Cerebellar nuclear complex (tissue), 1 donor: ENCODE data around the gene PARK7.

ENCODE experiments used
- DNase-seq, 2 experiments: peaks; one replicate each; lab custom pipeline; 2025; lab: John Stamatoyannopoulos, UW

Gene PARK7

DNA sequence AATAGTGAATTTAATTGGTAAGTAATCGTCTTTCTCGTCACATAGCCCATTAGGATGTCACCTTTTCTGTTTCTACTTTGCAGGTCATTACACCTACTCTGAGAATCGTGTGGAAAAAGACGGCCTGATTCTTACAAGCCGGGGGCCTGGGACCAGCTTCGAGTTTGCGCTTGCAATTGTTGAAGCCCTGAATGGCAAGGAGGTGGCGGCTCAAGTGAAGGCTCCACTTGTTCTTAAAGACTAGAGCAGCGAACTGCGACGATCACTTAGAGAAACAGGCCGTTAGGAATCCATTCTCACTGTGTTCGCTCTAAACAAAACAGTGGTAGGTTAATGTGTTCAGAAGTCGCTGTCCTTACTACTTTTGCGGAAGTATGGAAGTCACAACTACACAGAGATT lies 23.3 kb downstream of the PARK7 start:
- DNase-seq, result no peak

DNA sequence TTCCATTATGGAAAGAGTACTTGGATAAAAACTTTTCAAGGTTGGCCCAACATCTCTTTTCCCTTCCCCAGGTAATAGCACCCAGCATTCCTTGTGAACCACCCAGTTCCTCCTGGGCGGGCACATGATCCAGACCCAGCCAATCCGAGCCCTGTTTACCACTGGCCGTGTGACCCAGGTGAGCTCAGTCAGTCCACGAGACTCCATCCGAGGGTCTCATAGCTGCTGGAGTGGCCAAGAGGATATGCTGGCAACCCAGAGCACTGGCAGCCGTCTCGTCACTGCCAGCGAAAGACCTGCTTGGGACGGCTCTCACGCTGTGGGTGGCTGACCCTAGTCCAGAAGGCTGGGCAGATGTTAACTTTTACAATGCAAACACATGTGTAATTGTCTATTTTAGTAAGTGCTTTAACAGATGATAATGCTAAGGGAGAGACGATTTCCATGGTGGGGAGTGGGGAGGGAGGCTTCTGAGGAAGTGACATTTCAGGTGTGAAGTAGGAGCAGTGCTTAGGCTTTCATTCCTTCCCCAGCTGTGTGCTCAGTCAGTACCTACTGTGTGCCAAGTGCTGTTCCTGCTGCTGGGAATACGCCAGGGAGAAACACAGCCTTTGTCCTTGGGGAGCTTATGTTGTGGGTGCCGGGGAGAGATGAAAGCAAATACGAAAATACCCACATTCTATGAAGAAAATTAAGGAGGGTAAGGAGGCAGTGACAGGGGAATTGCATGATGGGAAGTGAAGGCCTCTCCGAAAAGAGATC lies 24.5 kb downstream of the PARK7 start:
- DNase-seq, result no peak

DNA sequence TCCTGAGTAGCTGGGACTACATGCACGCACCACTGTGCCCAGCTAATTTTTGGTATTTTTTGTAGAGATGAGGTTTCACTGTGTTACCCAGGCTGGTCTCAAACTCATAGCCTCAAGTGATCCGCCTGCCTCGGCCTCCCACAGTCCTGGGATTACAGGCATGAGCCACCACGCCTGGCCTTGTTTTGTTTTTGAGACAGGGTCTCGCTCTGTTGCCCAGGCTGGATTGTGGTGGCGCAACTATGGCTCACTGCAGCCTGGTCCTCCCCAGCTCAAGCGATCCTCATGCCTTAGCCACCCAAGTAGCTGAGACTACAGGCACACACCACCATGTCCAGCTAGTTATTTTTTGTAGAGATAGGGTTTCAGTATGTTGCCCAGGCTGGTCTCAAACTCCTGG lies 26.0 kb downstream of the PARK7 start:
- DNase-seq, result no peak

DNA sequence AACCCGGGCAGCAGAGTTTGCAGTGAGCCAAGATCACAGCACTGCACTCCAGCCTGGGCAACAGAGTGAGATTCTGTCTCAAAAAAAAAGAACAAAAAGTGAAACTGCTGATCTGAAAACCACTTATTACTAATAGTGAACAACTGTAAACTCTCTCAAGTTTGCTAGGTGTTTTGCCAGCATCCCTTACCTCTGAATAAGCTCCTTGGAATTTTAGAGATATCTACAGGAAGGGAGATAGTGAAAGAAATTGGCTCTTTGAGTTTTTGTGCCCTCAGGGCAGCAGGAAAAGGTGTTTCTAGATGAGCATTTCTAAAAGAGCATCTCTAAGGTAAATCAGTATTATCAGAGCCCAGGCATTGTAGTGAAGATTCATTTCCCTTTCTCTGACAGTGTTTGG lies 27.1 kb downstream of the PARK7 start:
- DNase-seq, result no peak

DNA sequence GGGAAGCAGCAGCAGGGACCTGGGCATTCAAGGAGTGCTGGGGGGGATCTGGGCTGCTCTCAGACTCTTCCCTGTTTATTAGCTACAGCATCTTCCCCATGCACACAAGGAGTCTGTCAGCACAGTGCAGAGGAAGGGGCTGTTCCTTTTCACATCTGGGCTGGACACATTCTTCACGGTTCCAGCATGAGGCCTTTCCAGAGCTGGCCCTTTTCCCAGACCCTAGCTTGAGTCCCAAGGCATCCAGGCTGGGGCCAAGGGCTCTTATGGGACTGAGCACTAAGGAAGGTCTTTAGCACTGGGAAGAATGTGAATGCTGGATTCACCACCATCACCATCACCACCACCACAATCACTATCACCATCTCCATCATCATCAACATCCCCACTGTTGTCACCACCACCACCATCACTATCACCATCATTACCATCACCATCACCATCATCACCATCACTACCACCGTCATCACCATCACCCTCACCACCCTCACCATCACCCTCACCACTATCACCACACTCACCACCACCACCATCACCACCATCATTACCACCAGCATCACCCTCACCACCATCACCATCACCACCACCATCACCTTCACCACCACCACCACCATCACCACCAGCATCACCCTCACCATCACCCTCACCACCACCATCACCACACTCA lies 28.4 kb downstream of the PARK7 start:
- DNase-seq, result no peak

DNA sequence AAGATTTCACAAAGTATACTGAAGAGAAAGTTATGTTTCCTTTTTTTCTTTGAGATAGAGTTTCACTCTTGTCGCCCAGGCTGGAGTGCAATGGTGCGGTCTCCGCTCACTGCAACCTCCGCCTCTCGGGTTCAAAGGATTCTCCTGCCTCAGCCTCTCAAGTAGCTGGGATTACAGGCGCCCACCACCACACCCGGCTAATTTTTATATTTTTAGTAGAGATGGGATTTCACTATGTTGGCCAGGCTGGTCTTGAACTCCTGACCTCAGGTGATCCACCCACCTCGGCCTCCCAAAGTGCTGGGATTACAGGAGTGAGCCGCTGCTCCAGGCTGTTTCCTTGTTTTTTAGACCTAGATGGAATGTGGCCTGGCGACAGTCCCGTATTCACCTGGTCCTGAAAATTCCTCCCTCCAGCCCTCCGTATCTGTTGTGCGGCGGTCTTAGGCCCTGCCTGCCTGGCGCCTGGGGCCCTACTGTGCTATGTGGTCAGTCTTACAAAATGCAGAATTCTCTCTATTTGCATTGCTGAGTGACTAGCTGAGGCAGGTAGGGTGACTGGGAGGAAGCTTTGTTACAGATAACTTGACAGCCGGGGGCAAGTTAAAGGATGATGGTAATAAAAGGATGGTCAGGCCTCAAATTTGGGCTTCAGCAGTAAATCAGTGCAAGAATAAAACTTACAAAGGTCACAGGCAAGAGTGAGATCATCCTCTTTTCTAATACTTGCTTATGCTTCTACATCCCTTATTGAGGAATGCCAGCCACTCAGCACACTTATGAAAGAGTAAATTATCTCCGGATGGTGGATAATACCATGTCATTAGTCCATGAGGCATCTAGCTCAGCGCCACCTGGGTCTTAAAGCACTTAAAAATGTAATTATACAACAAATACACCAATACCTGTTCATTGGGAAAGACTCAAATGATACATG lies 30.3 kb downstream of the PARK7 start:
- no peak for DNase-seq

DNA sequence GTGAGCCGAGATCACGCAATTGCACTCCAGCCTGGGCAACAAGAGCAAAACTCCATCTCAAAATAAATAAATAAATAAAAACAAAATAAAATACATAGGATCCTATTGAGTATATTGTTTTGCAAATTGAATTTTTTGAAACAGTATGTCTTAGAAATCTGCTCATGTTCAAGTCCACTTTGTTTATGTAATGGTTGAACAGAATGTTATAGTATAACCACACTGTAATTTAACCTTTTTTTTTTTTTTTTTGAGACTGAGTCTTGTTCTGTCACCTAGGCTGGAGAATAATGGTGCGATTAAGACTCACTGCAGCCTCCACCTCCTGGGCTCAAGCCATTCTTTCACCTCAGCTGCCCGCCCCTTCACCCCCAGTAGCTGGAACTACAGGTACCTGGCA lies 31.4 kb downstream of the PARK7 start:
- DNase-seq, result no peak

DNA sequence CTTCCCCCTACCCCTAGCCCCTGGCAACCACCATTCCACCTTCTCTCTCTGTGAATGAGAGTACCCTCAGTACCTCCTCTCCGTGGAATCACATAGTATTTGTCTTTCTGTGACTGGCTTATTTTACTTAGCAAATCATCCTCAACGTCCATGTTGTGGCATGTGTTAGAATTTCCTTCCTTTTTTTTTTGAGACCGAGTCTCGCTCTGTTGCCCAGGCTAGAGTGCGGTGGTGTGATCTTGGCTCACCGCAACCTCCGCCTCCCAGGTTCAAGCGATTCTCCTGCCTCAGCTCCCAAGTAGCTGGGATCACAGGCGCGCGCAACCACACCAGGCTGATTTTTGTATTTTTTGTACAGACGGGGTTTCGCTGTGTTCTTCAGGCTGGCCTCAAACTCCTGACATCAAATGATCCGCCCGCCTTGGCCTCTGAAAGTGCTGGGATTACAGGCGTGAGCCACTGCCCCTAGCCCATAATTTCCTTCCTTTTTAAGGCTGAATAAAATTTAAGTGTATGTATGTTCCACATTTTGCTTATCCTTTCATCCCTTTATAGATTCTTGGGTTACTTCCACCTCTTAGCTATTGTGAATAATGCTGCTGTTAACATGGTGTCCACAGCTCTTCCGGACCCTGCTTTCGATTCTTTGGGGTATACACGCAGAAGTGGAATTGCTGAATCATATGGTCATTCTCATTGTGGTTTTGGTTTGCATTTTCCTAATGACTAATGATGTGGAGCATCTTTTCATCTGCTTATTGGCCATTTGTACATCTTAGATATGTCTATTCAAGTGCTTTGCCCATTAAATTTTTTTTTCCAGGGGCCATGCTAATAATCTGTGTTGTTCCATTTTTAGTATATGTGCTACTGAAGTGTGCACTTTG lies 32.3 kb downstream of the PARK7 start:
- no peak for DNase-seq

DNA sequence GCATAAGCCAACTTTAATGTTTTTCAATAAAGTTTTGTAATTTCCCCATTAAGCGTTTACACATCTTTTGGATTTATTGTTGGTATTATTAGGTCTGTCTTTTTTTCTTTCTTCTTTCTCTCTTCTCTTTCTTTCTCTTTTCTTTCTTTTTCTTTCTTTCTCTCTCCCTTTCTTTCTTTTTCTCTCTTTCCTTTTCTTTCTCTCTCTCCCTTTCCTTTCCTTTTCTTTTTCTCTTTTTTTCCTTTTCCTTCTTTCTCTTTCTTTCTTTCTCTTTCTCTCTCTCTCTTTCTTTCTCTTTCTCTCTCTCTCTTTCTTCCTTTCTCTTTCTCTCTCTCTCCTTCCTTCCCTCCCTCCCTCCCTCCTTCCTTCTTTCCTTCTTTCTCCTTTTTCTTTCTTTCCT lies 33.3 kb downstream of the PARK7 start:
- DNase-seq, result no peak

DNA sequence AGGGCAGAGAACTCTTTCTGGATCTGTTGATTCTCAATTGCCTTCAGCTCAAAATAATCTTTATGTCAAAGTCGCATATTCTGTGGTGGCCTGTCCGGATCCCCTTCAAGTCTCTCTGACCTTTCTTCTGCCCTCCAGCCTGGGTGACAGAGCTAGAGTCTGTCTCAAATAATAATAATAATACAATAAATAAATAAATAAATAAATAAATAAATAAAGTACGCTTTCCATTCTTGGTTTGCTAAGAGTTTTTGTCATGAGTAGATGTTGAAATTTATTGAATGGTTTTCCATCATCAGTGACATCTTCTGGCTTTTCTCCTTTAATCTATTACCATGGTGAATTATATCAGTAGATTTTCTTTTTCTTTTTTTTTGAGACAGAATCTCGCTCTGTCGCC lies 33.9 kb downstream of the PARK7 start:
- DNase-seq, result no peak

DNA sequence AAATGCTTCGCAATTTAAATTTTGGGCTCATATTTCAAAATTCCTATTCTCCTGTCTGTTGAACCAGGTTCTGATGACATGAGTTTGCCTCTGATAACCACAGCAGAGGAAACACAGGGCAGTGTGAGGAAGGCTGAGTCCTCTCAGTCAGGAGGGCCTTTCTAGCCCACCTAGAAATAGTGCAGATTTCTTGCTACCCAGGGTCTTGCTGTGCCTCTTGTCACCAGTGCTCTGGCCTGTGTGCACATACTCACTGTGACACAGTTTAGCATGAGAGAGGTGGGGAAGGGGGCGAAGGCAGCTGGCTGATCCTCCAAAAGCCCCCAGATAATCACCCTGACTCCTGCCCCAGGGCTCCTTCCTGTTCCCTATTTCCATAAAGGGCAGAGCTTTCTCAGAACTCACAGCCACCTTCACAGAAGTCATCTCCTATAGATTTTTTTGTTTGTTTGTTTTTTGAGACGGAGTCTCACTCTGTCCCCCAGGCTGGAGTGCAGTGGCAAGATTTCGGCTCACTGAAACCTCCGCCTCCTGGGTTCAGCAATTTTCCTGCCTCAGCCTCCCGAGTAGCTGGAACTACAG lies 40.9 kb downstream of the PARK7 start:
- no peak for DNase-seq

DNA sequence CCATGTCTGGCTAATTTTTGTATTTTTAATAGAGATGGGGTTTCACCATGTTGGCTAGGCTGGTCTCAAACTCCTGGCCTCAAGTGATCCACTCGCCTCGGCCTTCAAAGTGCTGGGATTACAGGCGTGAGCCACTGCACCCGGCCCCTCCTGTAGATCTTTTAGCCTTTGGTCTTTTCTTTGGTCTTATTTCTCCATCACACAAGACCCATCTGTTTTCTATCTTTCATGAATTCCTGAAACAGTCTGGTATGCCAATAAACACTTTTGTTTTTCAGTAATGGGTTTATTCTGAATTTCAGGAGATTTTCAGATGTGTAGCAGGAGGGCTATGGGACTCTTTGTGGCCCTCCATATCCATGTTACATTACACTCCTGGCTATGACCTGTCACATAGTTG lies 41.4 kb downstream of the PARK7 start:
- DNase-seq, result no peak

DNA sequence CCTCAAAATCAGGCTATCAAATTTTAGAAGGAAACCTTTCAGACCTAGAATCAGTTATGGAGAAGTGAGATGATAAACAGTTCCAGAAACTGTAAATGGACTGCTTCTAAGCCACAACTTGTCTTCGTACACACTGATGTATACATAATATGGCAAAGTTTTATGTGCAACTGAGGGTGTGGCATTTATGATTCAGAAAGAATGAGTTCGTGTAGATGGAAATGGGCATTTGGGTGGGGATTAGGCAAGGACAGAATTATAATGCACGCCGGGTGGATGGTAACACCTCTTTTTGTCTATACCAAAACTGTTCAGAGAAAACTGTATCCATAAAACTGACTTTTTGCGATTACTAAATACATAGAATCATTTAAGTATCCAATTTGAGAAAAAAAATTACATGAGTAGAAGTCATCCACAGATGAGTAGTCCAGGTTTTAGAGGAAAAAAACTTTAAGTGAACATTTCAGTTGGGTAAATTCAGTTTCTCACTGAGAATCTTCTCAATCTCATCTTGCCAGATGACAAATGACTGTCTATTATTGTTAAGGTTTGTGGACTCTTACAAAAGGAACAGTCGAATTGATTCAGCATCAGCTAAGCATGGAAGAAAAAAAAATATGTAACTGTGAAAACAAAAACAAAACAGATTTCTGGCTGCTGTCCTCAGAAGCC lies 42.1 kb downstream of the PARK7 start:
- no peak for DNase-seq

DNA sequence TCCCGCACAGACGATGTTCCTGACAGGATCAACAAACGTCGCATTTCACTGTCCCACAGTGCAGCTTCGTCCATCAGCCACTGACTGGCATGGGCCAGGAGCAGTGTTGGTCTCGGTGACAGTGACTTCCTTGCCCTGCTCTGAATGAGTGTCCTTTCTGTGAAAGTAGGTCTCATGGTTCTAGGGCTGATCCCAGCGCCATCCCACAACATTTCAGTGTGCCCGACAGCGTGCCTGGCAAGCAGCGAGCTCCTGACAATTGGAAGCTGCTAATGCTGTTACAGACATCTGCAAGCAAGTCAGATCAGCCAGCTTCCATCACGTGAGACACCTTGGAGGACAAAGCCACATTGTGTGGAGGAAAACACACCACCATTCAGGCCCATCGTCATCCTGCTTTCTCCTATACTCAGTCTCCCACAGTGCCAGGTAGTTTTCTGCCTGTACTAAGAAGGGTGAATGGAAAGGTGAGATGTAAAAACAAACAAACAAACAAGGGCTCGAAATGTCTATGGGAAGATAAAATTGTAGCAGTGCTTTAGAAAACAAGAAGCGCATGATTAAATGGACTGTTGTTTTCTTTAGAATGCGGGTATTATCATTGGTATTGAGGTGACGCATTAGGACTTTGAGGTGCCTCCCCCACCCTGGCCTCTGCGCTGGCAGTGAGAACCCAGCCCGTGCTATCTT lies 42.7 kb downstream of the PARK7 start:
- DNase-seq, result no peak

DNA sequence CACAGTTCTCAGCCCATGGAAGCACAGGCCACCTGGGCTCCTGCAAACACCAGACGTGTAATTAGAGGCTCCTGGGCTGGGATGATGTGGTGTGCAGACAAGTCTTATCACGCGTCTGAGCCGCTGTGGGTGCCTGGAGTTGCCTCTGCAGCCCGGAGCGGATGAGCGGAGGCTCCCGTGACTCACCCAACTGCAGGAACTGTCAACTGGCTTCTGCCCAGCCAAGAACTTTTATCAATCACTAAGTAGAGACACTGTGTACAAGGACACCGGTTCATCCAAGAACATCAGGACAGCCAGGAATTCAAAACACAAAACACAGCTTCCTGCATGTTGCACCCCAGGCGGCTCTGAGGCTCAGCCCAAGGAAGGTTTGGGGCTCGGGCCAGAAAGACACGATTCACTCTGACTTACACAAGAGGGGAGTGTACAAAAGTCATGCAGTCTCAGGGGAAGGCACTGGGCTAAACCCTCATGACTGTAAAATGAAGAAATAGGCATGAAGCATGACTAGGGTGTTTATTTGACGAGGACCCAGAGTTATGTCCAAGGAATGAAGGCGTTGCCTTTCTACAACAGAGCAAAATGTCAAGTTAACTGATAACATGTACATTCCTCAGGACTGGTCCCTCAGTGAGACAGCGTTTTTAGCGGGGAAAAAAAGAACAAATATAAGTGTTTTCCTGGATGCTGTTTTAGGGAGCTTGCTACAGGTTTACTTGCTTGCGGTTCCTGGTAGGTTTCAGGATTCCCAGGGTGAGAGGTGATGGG lies 43.5 kb downstream of the PARK7 start:
- DNase-seq, result no peak

DNA sequence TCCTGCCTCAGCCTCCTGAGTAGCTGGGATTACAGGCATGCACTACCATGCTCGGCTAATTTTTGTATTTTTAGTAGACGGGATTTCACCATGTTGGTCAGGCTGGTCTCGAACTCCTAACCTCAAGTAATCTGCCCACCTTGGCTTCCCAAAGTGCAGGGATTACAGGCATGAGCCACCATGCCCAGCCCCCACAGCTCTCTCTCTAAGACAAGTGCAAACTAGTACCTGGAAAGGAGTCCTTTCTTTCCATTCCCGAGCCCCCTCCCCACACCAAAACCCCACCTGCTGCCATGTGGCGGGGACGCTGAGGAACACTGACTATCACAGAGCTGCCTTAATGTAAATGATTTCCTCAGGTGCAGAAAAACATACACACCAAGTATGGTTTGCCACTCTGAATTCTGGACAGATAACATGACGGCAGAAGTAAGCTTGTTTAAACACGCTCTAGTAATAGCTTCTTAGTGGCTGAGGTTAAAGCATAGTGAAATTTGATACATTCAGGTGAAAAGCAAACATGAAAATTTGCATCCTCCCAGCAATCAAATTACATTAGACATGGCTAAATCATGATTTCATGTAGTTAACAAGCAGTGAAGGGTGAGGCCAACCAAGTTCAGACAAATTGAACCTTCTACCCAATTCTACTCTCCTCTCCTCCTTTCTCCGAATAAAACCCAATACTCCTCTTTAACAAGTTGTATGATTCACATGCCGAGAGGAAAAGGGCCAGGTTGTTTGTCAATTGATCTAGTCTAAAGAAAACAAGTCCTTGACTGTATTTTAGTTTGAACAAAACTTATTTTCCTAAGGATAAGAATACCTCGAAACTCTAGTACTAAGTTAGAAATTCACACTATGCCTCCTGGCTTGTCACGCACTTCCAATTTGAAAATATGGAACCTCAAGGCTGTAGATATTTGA lies 44.8 kb downstream of the PARK7 start:
- DNase-seq, result no peak

DNA sequence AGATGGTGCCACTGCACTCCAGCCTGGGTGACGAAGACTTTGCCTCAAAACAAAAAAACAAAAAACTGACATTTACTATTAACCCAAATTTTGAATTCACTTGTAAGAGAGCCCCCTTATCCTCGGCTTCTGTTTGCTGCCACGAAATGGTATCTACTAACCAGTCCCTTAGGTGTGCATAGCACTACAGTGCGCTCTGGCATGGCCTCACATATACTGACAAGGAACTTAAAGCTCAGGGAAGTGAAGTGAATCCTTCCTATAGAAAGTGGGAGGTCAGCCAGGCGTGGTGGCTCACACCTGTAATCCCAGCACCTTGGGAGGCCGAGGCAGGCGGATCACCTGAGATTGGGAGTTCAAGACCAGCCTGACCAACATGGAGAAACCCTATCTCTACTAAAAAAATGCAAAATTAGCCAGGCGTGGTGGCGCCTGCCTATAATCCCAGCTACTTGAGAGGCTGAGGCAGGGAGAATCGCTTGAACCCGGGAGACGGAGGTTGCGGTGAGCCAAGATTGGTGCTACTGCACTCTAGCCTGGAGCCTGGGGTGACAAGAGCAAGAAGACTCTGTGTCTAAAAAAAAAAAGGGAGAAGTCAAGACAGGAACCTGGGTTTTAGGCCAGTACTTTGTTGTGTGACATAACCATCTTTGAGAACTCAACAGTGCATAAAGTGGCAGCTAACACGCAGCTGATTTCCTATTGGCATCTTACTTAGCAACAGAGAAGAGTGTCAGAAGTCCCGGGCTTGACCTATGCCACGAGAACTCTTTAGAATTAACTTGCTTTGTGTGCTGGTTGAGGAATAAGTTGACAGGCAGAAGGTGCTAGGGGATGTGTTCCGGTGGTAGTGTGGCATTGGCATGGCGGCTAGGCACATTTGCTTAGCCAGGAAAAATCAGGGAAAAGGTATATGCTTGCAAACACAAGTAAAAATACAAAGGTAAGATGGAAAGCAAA lies 47.8 kb downstream of the PARK7 start:
- DNase-seq, result no peak
